Measurements from ENCODE around the gene KIRREL1.
A peak's percentile ranks its signal among the peaks of the same experiment; 100 is the strongest.

Gene KIRREL1

DNA sequence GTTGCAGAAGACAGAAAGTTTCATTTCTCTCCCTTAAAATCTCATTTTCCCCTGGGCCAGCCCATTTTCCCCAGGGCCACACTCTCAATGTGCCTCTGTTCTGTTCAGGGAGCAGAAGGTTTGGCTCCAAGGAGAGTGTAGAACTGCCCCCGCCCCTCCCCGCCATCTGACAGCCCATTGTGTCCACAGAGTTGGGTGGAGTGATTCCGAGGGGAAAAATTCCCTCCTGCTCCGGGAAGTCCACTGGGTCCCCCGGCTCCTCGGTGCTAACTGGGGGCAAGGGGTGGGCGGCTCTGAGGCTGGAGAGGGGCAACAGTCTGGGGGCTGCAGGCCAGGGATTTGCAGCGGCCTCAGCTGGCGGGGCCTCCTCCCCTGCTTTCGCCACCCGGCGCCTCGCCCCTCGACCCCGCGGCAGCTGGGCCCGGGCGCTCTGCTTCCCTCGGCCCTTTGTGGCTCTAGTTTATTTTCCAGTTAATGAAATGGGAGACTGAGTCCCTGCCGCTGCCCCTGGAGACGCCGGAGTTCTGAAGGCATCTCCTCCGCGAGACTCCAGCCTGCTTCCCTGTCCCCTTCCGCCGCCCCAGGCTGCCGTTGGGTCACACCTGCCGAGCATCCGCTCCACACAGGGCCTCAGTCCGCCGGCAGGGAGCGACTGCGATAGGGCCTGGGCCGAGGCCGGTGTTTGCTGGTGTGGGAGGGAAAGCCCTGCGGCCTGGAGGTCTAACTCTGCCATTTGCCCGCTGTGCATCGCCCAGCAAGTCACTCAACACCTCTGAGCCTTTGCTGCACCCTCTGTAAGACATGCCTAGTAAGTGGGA lies 14.7 kb upstream of the KIRREL1 start:
- H3K27me3 ChIP-seq (ENCODE audit: control insufficient read depth, low read length) = peaks cover 15% of the 10 kb centered on the region
- no peak overlapping the region for H3K27ac ChIP-seq (ENCODE audit: low read depth, low read length)
- H3K79me2 ChIP-seq (ENCODE audit: control insufficient read depth, low read length) = no peaks in the 10 kb centered on the region
- no peaks in the 10 kb centered on the region for H4K20me1 ChIP-seq (ENCODE audit: control insufficient read depth, insufficient read depth, low read depth, low read length)
- H3K4me3 ChIP-seq (ENCODE audit: low read length) = no peak overlapping the region
- TF ChIP-seq, protein P1, sequence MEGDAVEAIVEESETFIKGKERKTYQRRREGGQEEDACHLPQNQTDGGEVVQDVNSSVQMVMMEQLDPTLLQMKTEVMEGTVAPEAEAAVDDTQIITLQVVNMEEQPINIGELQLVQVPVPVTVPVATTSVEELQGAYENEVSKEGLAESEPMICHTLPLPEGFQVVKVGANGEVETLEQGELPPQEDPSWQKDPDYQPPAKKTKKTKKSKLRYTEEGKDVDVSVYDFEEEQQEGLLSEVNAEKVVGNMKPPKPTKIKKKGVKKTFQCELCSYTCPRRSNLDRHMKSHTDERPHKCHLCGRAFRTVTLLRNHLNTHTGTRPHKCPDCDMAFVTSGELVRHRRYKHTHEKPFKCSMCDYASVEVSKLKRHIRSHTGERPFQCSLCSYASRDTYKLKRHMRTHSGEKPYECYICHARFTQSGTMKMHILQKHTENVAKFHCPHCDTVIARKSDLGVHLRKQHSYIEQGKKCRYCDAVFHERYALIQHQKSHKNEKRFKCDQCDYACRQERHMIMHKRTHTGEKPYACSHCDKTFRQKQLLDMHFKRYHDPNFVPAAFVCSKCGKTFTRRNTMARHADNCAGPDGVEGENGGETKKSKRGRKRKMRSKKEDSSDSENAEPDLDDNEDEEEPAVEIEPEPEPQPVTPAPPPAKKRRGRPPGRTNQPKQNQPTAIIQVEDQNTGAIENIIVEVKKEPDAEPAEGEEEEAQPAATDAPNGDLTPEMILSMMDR (IDR thresholded peaks at IDR 0.05; ENCODE audit: low read depth, low read length, poor library complexity, severe bottlenecking) = no peak
- TF ChIP-seq EZH2phosphoT487 (IDR thresholded peaks at IDR 0.05; ENCODE audit: borderline replicate concordance, low read length) = no peak
- H3F3A ChIP-seq (ENCODE audit: control insufficient read depth, insufficient read depth) = no peaks in the 10 kb centered on the region
- 0 out of 2 replicates have a peak overlapping the region, but pooled peaks have one; percentile 8 for H3K4me2 ChIP-seq (ENCODE audit: low read length)
- no peaks in the 10 kb centered on the region for H3K4me1 ChIP-seq (ENCODE audit: control insufficient read depth, low read length)
- H3K9me3 ChIP-seq (ENCODE audit: control insufficient read depth, insufficient read depth, low read length) = no peaks in the 10 kb centered on the region
- H3K9me2 ChIP-seq (replicated peaks; ENCODE audit: control insufficient read depth, low read length) = no peaks in the 10 kb centered on the region
- no peaks in the 10 kb centered on the region for H3K36me3 ChIP-seq (ENCODE audit: control insufficient read depth, low read length)

DNA sequence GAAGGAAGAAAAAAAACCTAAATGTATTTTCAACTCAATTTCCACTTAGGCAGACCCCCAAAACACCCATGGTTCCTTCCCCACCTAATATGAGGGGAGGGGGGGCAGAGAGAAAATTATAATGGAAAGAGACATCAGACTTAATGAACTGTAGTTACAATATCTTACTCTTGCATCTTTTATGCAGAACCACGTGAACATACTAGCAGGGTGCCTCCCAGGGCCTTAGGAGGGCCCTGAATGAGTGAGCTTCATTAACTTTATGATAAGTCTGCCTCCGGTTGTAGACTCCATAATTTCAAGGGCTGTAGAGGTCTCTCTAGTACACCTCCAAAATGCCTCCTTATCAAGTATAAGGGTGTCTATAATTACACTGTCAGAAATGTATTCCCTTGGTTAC lies 11.3 kb upstream of the KIRREL1 start:
- peaks cover 18% of the 10 kb centered on the region for H3K27me3 ChIP-seq (ENCODE audit: control insufficient read depth, low read length)
- no peak for TF ChIP-seq EZH2phosphoT487 (IDR thresholded peaks at IDR 0.05; ENCODE audit: borderline replicate concordance, low read length)
- TF ChIP-seq, protein P1 (IDR thresholded peaks at IDR 0.05; ENCODE audit: low read depth, low read length, poor library complexity, severe bottlenecking) = no peak
- H3K36me3 ChIP-seq (ENCODE audit: control insufficient read depth, low read length) = no peaks in the 10 kb centered on the region
- H4K20me1 ChIP-seq (ENCODE audit: control insufficient read depth, insufficient read depth, low read depth, low read length) = no peaks in the 10 kb centered on the region
- no peak overlapping the region for H3K4me3 ChIP-seq (ENCODE audit: low read length)
- no peaks in the 10 kb centered on the region for H3K79me2 ChIP-seq (ENCODE audit: control insufficient read depth, low read length)
- no peaks in the 10 kb centered on the region for H3K9me3 ChIP-seq (ENCODE audit: control insufficient read depth, insufficient read depth, low read length)
- no peaks in the 10 kb centered on the region for H3K9me2 ChIP-seq (replicated peaks; ENCODE audit: control insufficient read depth, low read length)
- H3K4me2 ChIP-seq (ENCODE audit: low read length) = no peak overlapping the region
- H3K4me1 ChIP-seq (ENCODE audit: control insufficient read depth, low read length) = no peaks in the 10 kb centered on the region
- no peak overlapping the region for H3K27ac ChIP-seq (ENCODE audit: low read depth, low read length)
- no peaks in the 10 kb centered on the region for H3F3A ChIP-seq (ENCODE audit: control insufficient read depth, insufficient read depth)

DNA sequence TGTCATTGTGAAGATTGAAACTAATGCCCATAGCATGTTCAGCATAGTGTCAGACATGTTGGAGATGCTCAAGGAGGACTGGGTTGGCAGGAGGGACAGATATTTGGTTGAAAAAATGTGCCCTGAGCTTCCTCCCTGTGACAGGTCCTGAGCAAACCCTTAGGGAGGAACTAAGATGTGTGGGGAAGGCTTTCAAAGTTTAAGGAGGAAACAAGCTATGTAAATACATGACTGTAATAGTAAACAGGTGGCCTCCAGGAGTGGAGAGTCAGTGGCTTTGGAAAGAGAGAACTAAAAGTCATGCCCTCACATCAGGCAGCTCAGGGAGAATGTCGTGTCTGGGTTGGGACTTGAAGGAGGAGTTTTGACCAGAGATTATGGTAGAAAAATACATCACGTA lies 9.7 kb upstream of the KIRREL1 start:
- Histone ChIP-seq H3K36me3 (ENCODE audit: control insufficient read depth, low read length) (no peaks in the 10 kb centered on the region), H3K27ac (ENCODE audit: low read depth, low read length) (no peak overlapping the region), H3K4me3 (ENCODE audit: low read length) (no peak overlapping the region), H3K9me3 (ENCODE audit: control insufficient read depth, insufficient read depth, low read length) (no peaks in the 10 kb centered on the region), H3K27me3 (ENCODE audit: control insufficient read depth, low read length) (peaks cover 22% of the 10 kb centered on the region), H4K20me1 (ENCODE audit: control insufficient read depth, insufficient read depth, low read depth, low read length) (no peaks in the 10 kb centered on the region), H3K4me2 (ENCODE audit: low read length) (no peak overlapping the region), H3K9me2 (replicated peaks; ENCODE audit: control insufficient read depth, low read length) (no peaks in the 10 kb centered on the region), H3K79me2 (ENCODE audit: control insufficient read depth, low read length) (no peaks in the 10 kb centered on the region), H3F3A (ENCODE audit: control insufficient read depth, insufficient read depth) (no peaks in the 10 kb centered on the region), H3K4me1 (ENCODE audit: control insufficient read depth, low read length) (no peaks in the 10 kb centered on the region)
- TF ChIP-seq, protein P1 (IDR thresholded peaks at IDR 0.05; ENCODE audit: low read depth, low read length, poor library complexity, severe bottlenecking) = no peak
- no peak for TF ChIP-seq EZH2phosphoT487 (IDR thresholded peaks at IDR 0.05; ENCODE audit: borderline replicate concordance, low read length)
